Astrocyte of the cerebellum (primary cell): ENCODE measurements around the gene PDE4B.

ENCODE experiments used
- DNase-seq: peaks from one replicate; pipeline ENCODE4 v3.0.0-alpha.2; 2011; ENCODE audit warnings: low read depth
- H3K4me3 ChIP-seq: 2 replicates; pipeline ENCODE4 v1.5.1; 2011; ENCODE audit warnings: mild to moderate bottlenecking, low read depth, low read length, moderate library complexity
- CTCF ChIP-seq: IDR thresholded peaks from 2 replicates; pipeline ENCODE4 v1.5.1; 2012; ENCODE audit warnings: low read length, low read depth, moderate library complexity, mild to moderate bottlenecking; ENCODE audit errors: missing control alignments
- in situ Hi-C: cut with HindIII; loops from 2 replicates; pipeline ENCODE4 v1.10.0; 2017; ENCODE audit warnings: low sequenced_read_pairs

Gene PDE4B

GRCh38 chr1:66331658-66332547 lies 539.2 kb downstream of the PDE4B start:
- TF ChIP-seq CTCF, result peak; percentile 50
- in situ Hi-C loops, result no loop called here
- peak overlapping the region; percentile 40 for H3K4me3 ChIP-seq
- peak; percentile 67 for DNase-seq

- DNase-seq, result no peak
- in situ Hi-C loops, result no loop called here
- no peak for TF ChIP-seq CTCF
- H3K4me3 ChIP-seq, result peak overlapping the region; percentile 40
Measured at GRCh38 chr1:66332548-66332901, 539.8 kb downstream of the PDE4B start.

GRCh38 chr1:66333466-66334199 lies 540.9 kb downstream of the PDE4B start:
- no peak for TF ChIP-seq CTCF
- no peak for DNase-seq
- peak overlapping the region; percentile 28 for H3K4me3 ChIP-seq
- in situ Hi-C loops, result no loop called here

GRCh38 chr1:66334318-66334717 lies 541.6 kb downstream of the PDE4B start:
- in situ Hi-C loops, result no loop called here
- no peak overlapping the region for H3K4me3 ChIP-seq
- TF ChIP-seq CTCF, result no peak
- no peak for DNase-seq

GRCh38 chr1:66335125-66335524 lies 542.4 kb downstream of the PDE4B start:
- no peak overlapping the region for H3K4me3 ChIP-seq
- DNase-seq, result no peak
- in situ Hi-C loops, result no loop called here
- TF ChIP-seq CTCF, result no peak

GRCh38 chr1:66335859-66336640 lies 543.4 kb downstream of the PDE4B start:
- in situ Hi-C loops, result no loop called here
- no peak for TF ChIP-seq CTCF
- no peak for DNase-seq
- H3K4me3 ChIP-seq, result no peak overlapping the region
